ENCODE measurements around the gene FSTL5. TPM values are rescaled to one million over a fixed set of nuclear protein-coding genes. Genes with fewer than 3 reads are reported as not detected.

FSTL5 gene
- total RNA-seq, 4 donors from 2014 or later, result 0.33 to 0.52 (median 0.40) TPM

DNA sequence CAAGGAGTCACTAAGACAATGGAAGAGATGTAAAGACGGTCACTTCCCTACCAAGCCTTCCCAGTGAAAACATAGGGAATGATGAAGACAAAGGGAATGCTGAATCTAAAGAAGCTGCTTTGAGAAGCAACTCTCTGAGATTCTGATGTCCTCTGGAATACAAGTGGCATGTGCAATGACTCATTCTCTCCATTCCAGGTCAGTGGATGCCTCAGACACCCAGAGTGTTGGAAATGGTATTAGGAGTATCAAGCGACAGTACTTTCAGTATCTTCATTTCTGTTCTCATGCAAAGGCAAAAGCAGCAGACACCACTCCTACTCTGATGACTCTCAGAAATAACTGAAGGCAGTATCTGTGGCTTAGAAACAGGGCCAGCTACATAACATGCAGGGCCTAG, 102.6 kb downstream of the FSTL5 start:
- intact Hi-C loops (cut with DNase I), result no loop called here
- Histone ChIP-seq H3K9me3 (peaks cover 0 to 4% (median 0%) of the 10 kb centered on the region in 4 donors), H3K4me1 (no peaks in the 10 kb centered on the region), H3K27ac (replicated peaks in 1 of 4) (no peak overlapping the region), H3K27me3 (no peaks in the 10 kb centered on the region), H3K36me3 (no peaks in the 10 kb centered on the region), H3K4me3 (no peak overlapping the region)
- 82% methylated on average over 2 of the region's 2 CpGs for WGBS
- TF ChIP-seq EP300 (IDR thresholded peaks at IDR 0.05) (no peak), POLR2A (IDR thresholded peaks at IDR 0.05; ENCODE audit: low read depth) (no peak), POLR2AphosphoS5 (IDR thresholded peaks at IDR 0.05) (no peak)
- TF ChIP-seq, protein P1, sequence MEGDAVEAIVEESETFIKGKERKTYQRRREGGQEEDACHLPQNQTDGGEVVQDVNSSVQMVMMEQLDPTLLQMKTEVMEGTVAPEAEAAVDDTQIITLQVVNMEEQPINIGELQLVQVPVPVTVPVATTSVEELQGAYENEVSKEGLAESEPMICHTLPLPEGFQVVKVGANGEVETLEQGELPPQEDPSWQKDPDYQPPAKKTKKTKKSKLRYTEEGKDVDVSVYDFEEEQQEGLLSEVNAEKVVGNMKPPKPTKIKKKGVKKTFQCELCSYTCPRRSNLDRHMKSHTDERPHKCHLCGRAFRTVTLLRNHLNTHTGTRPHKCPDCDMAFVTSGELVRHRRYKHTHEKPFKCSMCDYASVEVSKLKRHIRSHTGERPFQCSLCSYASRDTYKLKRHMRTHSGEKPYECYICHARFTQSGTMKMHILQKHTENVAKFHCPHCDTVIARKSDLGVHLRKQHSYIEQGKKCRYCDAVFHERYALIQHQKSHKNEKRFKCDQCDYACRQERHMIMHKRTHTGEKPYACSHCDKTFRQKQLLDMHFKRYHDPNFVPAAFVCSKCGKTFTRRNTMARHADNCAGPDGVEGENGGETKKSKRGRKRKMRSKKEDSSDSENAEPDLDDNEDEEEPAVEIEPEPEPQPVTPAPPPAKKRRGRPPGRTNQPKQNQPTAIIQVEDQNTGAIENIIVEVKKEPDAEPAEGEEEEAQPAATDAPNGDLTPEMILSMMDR (IDR thresholded peaks at IDR 0.05), result no peak
- no peak for DNase-seq (ENCODE audit: extremely low spot score)

DNA sequence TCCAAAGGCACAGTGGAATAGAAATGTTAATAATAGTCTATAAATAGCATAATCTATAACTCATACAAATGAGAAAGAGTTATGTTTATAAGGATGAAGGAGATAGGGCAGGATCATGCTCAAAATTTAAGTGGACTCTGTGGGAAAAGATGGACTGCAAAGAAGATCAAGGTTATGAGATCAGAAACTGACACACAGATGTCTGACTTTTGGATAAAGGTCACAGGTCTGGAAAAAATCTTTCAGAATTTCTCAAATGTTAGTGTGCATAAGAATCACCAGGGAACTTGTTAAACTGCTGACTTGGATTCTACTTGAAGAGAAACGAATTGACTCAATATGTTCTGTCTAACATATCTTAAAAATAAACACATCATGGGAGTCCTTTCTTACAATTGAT, 104.1 kb downstream of the FSTL5 start:
- Histone ChIP-seq H3K4me3 (no peak overlapping the region), H3K4me1 (no peaks in the 10 kb centered on the region), H3K36me3 (no peaks in the 10 kb centered on the region), H3K9me3 (no peaks in the 10 kb centered on the region), H3K27me3 (no peaks in the 10 kb centered on the region), H3K27ac (replicated peaks in 1 of 4) (no peak overlapping the region)
- no peak for TF ChIP-seq POLR2A (IDR thresholded peaks at IDR 0.05; ENCODE audit: low read depth)
- no peak for TF ChIP-seq EP300 (IDR thresholded peaks at IDR 0.05)
- TF ChIP-seq POLR2AphosphoS5 (IDR thresholded peaks at IDR 0.05), result no peak
- TF ChIP-seq, protein P1 (IDR thresholded peaks at IDR 0.05), result no peak
- intact Hi-C loops (cut with DNase I), result no loop called here
- 62% methylated on average over 1 of the region's 1 CpG for WGBS
- DNase-seq (ENCODE audit: extremely low spot score), result no peak

DNA sequence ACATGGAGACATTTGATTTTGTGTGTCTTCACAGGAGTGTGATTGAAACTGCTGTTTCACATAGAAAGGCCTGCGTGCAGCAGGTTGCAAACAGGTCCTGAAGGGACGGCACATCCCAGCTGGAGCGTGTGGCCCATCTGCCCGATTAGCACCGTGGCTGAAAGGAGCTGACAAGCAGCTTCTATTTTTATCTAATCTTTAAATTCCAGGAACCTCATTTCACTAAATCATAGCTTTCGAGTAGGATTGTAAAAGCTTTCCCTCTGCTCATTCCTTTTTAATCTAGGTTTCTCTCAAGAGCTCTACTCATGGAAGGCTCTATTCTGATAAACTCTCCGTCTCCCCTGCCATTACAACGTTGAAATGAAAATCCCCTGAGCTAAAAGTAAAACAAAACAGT, 106.8 kb downstream of the FSTL5 start:
- Histone ChIP-seq H3K27ac (replicated peaks in 1 of 4) (no peak overlapping the region), H3K9me3 (no peaks in the 10 kb centered on the region), H3K36me3 (no peaks in the 10 kb centered on the region), H3K4me3 (no peak overlapping the region), H3K27me3 (no peaks in the 10 kb centered on the region), H3K4me1 (no peaks in the 10 kb centered on the region)
- intact Hi-C loops (cut with DNase I), result no loop called here
- no peak for TF ChIP-seq POLR2A (IDR thresholded peaks at IDR 0.05; ENCODE audit: low read depth)
- TF ChIP-seq EP300 (IDR thresholded peaks at IDR 0.05), result no peak
- TF ChIP-seq POLR2AphosphoS5 (IDR thresholded peaks at IDR 0.05), result no peak
- TF ChIP-seq, protein P1 (IDR thresholded peaks at IDR 0.05), result no peak
- WGBS, result 14% methylated on average over 8 of the region's 8 CpGs
- no peak for DNase-seq (ENCODE audit: extremely low spot score)

DNA sequence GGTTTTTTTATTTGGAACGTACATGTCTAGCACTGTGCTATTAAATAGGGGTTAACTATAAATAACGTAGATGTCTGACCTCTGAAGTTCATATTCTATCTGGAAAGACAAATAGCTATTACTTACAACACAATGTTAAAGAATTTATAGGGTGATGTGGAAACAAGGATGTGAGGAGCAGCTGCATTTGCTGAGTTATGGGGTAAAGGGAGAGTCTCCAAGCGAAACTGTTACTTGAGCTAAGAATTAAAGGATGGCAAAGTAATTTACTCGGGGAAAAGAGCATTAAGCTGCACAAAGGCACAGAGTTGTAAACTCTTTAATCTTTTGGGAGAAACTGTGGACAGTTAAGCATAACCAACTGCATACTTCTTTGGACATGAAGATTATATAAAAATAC, 117.7 kb downstream of the FSTL5 start:
- Histone ChIP-seq H3K9me3 (no peaks in the 10 kb centered on the region), H3K4me3 (no peak overlapping the region), H3K27ac (replicated peaks in 1 of 4) (no peak overlapping the region), H3K27me3 (no peaks in the 10 kb centered on the region), H3K4me1 (no peaks in the 10 kb centered on the region), H3K36me3 (no peaks in the 10 kb centered on the region)
- TF ChIP-seq EP300 (IDR thresholded peaks at IDR 0.05) (no peak), POLR2AphosphoS5 (IDR thresholded peaks at IDR 0.05) (no peak), POLR2A (IDR thresholded peaks at IDR 0.05; ENCODE audit: low read depth) (no peak)
- TF ChIP-seq, protein P1 (IDR thresholded peaks at IDR 0.05), result no peak
- intact Hi-C loops (cut with DNase I), result no loop called here
- 55% methylated on average over 4 of the region's 4 CpGs for WGBS
- no peak for DNase-seq (ENCODE audit: extremely low spot score)

DNA sequence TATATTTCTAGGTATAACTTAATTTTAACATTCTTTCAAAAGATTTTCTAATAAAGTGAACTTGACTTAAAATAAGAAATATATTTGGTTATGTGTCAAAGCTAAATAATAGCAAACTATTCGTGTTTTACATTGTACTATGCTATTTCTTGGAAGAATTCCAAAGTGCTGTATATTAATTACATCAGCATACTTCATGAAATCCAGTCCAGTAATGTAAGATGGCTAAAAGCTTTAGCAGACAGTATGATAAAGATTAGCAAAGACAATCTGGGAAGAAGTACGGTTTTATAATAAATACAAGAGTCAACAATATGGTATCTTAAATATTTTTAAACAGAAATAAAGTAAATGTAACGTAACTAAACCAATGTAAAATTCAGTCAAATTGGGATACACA, 125.7 kb downstream of the FSTL5 start:
- TF ChIP-seq POLR2AphosphoS5 (IDR thresholded peaks at IDR 0.05) (no peak), EP300 (IDR thresholded peaks at IDR 0.05) (no peak), POLR2A (IDR thresholded peaks at IDR 0.05; ENCODE audit: low read depth) (no peak)
- TF ChIP-seq, protein P1 (IDR thresholded peaks at IDR 0.05), result no peak
- H3K4me1 ChIP-seq, result no peaks in the 10 kb centered on the region
- no peak overlapping the region for H3K4me3 ChIP-seq
- intact Hi-C loops (cut with DNase I), result no loop called here
- 40% methylated on average over 3 of the region's 3 CpGs for WGBS
- H3K9me3 ChIP-seq, result no peaks in the 10 kb centered on the region
- DNase-seq (ENCODE audit: extremely low spot score), result no peak
- no peak overlapping the region for H3K27ac ChIP-seq (replicated peaks in 1 of 4)
- H3K36me3 ChIP-seq, result no peaks in the 10 kb centered on the region
- H3K27me3 ChIP-seq, result no peaks in the 10 kb centered on the region
